Thyroid gland (tissue), 4 donors: ENCODE measurements around the gene FTH1.

Source experiments
- CTCF ChIP-seq, 6 experiments: fragments of 200-600 bp in 3 of 6; fragments of 450-650 bp in 3 of 6; sonication (generic) in 3 of 6; IDR thresholded peaks; one replicate each; pipeline ENCODE4 v1.5.1; 2016 to 2019; ENCODE audit warnings: antibody characterized with exemption in 6 of 6, mild to moderate bottlenecking in 2 of 6, inconsistent platforms in 1 of 6, moderate library complexity in 1 of 6
- POLR2A ChIP-seq, 2 donors: fragments of 450-650 bp; IDR thresholded peaks; one replicate each; pipeline ENCODE4 v1.6.1; 2017; ENCODE audit warnings: antibody characterized with exemption in 2 of 2, mild to moderate bottlenecking in 2 of 2, moderate library complexity in 1 of 2

- TF ChIP-seq CTCF (IDR thresholded peaks at IDR 0.05) (no peak), POLR2A (IDR thresholded peaks at IDR 0.05) (no peak)
Measured at GRCh38 chr11:61969838-61970662, 2.6 kb upstream of the FTH1 start.
